NCI-H2227 (cell line): ENCODE results near the gene ACTG1.
A peak's percentile ranks its signal among the peaks of the same experiment; 100 is the strongest.
"Not testable (repeated sequence)": the region's sequence is repeated elsewhere in the genome, so short reads cannot be mapped to it uniquely, and the experiment has no call there.

Source experiments
- DNase-seq: peaks from one replicate; lab custom pipeline; 2025; ENCODE audit not compliant: unreplicated experiment; lab: John Stamatoyannopoulos, UW

ACTG1 gene

GRCh38 chr17:81533339-81534141 lies 20.9 kb upstream of the ACTG1 start:
- DNase-seq: no peak

- DNase-seq: no peak
Measured at GRCh38 chr17:81532490-81533287, 20.1 kb upstream of the ACTG1 start.

- not testable (repeated sequence) for DNase-seq
Measured at GRCh38 chr17:81531998-81532404, 19.4 kb upstream of the ACTG1 start.

- not testable (repeated sequence) for DNase-seq
Measured at GRCh38 chr17:81531013-81531412, 18.4 kb upstream of the ACTG1 start.

- DNase-seq: no peak
Measured at GRCh38 chr17:81529437-81529803, 16.8 kb upstream of the ACTG1 start.

GRCh38 chr17:81528651-81529436 lies 16.2 kb upstream of the ACTG1 start:
- DNase-seq: no peak

GRCh38 chr17:81528384-81528650 lies 15.7 kb upstream of the ACTG1 start:
- no peak for DNase-seq

- no peak for DNase-seq
Measured at GRCh38 chr17:81527591-81528383, 15.2 kb upstream of the ACTG1 start, which contains the start of gene FSCN2. Gene FSCN2, plus strand, starts transcription at chr17:81528377. Its CDS starts 155 bp downstream, at chr17:81528532.

- DNase-seq: no peak
Measured at GRCh38 chr17:81526662-81527571, 14.3 kb upstream of the ACTG1 start.

- no peak for DNase-seq
Measured at GRCh38 chr17:81524865-81525159, 12.2 kb upstream of the ACTG1 start.

GRCh38 chr17:81524039-81524864 lies 11.7 kb upstream of the ACTG1 start:
- no peak for DNase-seq

GRCh38 chr17:81523402-81524038 lies 10.9 kb upstream of the ACTG1 start:
- peak; percentile 65 for DNase-seq

GRCh38 chr17:81522491-81523401 lies 10.1 kb upstream of the ACTG1 start:
- no peak for DNase-seq

- no peak for DNase-seq
Measured at GRCh38 chr17:81520021-81520901, 7.7 kb upstream of the ACTG1 start.

GRCh38 chr17:81519284-81520020 lies 6.9 kb upstream of the ACTG1 start:
- DNase-seq: peak; percentile 58

- peak; percentile 45 for DNase-seq
Measured at GRCh38 chr17:81518785-81519283, 6.2 kb upstream of the ACTG1 start.
